IMR-90 (cell line): ENCODE data around the gene SLX9. TPM values are rescaled to one million over a fixed set of nuclear protein-coding genes. Genes with fewer than 3 reads are reported as not detected.

Experiments
- ATAC-seq: fragments of 200-7000 bp; cut with Tn5 transposase; 2 replicates; pipeline ENCODE4 v1.9.1; 2020; ENCODE audit warnings: low read depth, mild to moderate bottlenecking, moderate library complexity
- BruUV-seq: library from RNA; stranded (reverse); fragments of 400-500 nt; replicated peaks from 2 replicates; lab custom pipeline; 2021; lab: Mats Ljungman, UMichigan
- CTCF ChIA-PET: fragments of 300-600 bp; formaldehyde crosslinking; extraction: SDS; loops from one replicate; lab custom pipeline; 2021; ENCODE audit warnings: antibody characterized with exemption; lab: Yijun Ruan, JAX
- POLR2A ChIA-PET: fragments of 300-600 bp; sonication (Branson Sonifier 250); formaldehyde crosslinking; loops from one replicate; lab custom pipeline; 2022; ENCODE audit warnings: antibody characterized with exemption; ENCODE audit not compliant: unreplicated experiment; lab: Charles Lee
- DNase-seq: peaks from one replicate; pipeline ENCODE4 v3.0.0; 2013
- H2AFZ ChIP-seq: replicated peaks from 2 replicates; pipeline ENCODE3; 2013; ENCODE audit warnings: low read length, mild to moderate bottlenecking; ENCODE audit not compliant: poor library complexity
- H2AK5ac ChIP-seq: 2 replicates; pipeline ENCODE4 v1.6.1; 2013; ENCODE audit warnings: low read depth, low read length, inconsistent platforms
- H2AK9ac ChIP-seq: replicated peaks from 2 replicates; pipeline ENCODE3; 2013; ENCODE audit warnings: mild to moderate bottlenecking, low read depth, low read length, moderate library complexity; ENCODE audit not compliant: poor library complexity
- H2BK120ac ChIP-seq: 2 replicates; pipeline ENCODE4 v1.6.1; 2013; ENCODE audit warnings: low read depth, low read length, inconsistent platforms
- H2BK15ac ChIP-seq: 3 replicates; pipeline ENCODE4 v1.6.1; 2013; ENCODE audit warnings: low read depth, low read length, inconsistent platforms
- H2BK20ac ChIP-seq: 2 replicates; pipeline ENCODE4 v1.6.1; 2013; ENCODE audit warnings: low read depth, mild to moderate bottlenecking, inconsistent platforms, low read length, moderate library complexity
- H2BK5ac ChIP-seq: 2 replicates; pipeline ENCODE4 v1.6.1; 2013; ENCODE audit warnings: mild to moderate bottlenecking, low read depth, low read length, inconsistent platforms; ENCODE audit not compliant: poor library complexity, severe bottlenecking
- H3K14ac ChIP-seq: replicated peaks from 2 replicates; pipeline ENCODE4 v1.6.1; 2013; ENCODE audit warnings: low read depth, low read length, inconsistent platforms
- H3K18ac ChIP-seq: 2 replicates; pipeline ENCODE4 v1.6.1; 2013; ENCODE audit warnings: low read depth, low read length, control low read depth
- H3K23ac ChIP-seq: 2 replicates; pipeline ENCODE4 v1.6.1; 2013; ENCODE audit warnings: low read depth, low read length, inconsistent platforms
- H3K27ac ChIP-seq: 2 replicates; pipeline ENCODE4 v1.5.1; 2013; ENCODE audit warnings: mild to moderate bottlenecking, control low read depth, low read length; ENCODE audit not compliant: insufficient read depth
- H3K27me3 ChIP-seq: 2 replicates; pipeline ENCODE4 v1.6.1; 2013; ENCODE audit warnings: low read length; ENCODE audit not compliant: control insufficient read depth, insufficient read depth
- H3K36me3 ChIP-seq: 2 replicates; pipeline ENCODE4 v1.6.1; 2013; ENCODE audit warnings: low read length, mixed read lengths; ENCODE audit not compliant: control insufficient read depth, insufficient read depth
- H3K4ac ChIP-seq: 2 replicates; pipeline ENCODE4 v1.6.1; 2013; ENCODE audit warnings: low read depth, low read length, inconsistent platforms
- H3K4me1 ChIP-seq: 2 replicates; pipeline ENCODE4 v1.6.1; 2013; ENCODE audit warnings: low read length, mixed read lengths; ENCODE audit not compliant: control insufficient read depth, insufficient read depth
- H3K4me2 ChIP-seq: 2 replicates; pipeline ENCODE4 v1.6.1; 2013; ENCODE audit warnings: low read depth, mild to moderate bottlenecking, control low read depth, low read length, moderate library complexity
- H3K4me3 ChIP-seq: 2 replicates; pipeline ENCODE4 v1.5.1; 2013; ENCODE audit warnings: low read depth, mild to moderate bottlenecking, control low read depth, low read length, moderate library complexity; ENCODE audit not compliant: insufficient read depth
- H3K56ac ChIP-seq: 2 replicates; pipeline ENCODE4 v1.6.1; 2013; ENCODE audit warnings: low read length, inconsistent platforms; ENCODE audit not compliant: insufficient read depth; ENCODE audit errors: extremely low read depth
- H3K79me1 ChIP-seq, 2 experiments: 2 replicates each; pipeline ENCODE4 v1.6.1; 2013; ENCODE audit warnings: low read length in 2 of 2, inconsistent platforms in 1 of 2, low read depth in 1 of 2
- H3K9ac ChIP-seq: 2 replicates; pipeline ENCODE4 v1.6.1; 2013; ENCODE audit warnings: low read depth, low read length, control low read depth
- H3K9me1 ChIP-seq: 2 replicates; pipeline ENCODE4 v1.6.1; 2013; ENCODE audit warnings: low read length, inconsistent platforms; ENCODE audit not compliant: insufficient read depth
- H3K9me3 ChIP-seq: 2 replicates; pipeline ENCODE4 v1.6.1; 2013; ENCODE audit warnings: low read length; ENCODE audit not compliant: control insufficient read depth, insufficient read depth
- H4K20me1 ChIP-seq: 2 replicates; pipeline ENCODE4 v1.6.1; 2013; ENCODE audit warnings: low read length, inconsistent platforms; ENCODE audit not compliant: insufficient read depth
- H4K5ac ChIP-seq: 2 replicates; pipeline ENCODE4 v1.6.1; 2013; ENCODE audit warnings: mild to moderate bottlenecking, low read depth, low read length, control low read depth
- H4K8ac ChIP-seq, 2 experiments: 2 replicates each; pipeline ENCODE4 v1.6.1; 2013; ENCODE audit warnings: low read depth in 2 of 2, low read length in 2 of 2, control low read depth in 1 of 2, inconsistent platforms in 1 of 2
- H4K91ac ChIP-seq: 2 replicates; pipeline ENCODE4 v1.6.1; 2013; ENCODE audit warnings: low read depth, low read length, inconsistent platforms; ENCODE audit not compliant: insufficient read depth
- BHLHE40 ChIP-seq: fragments of 150-350 bp; IDR thresholded peaks from 2 replicates; pipeline ENCODE4 v1.6.1; 2016; ENCODE audit warnings: mild to moderate bottlenecking, low read depth, low read length
- CEBPB ChIP-seq: IDR thresholded peaks from 2 replicates; pipeline ENCODE4 v1.6.1; 2012; ENCODE audit warnings: low read depth, low read length, improper control_type of control experiment
- CHD1 ChIP-seq: IDR thresholded peaks from 2 replicates; pipeline ENCODE4 v1.6.1; 2012; ENCODE audit warnings: low read depth, low read length, improper control_type of control experiment
- MAZ ChIP-seq: IDR thresholded peaks from 2 replicates; pipeline ENCODE4 v1.6.1; 2012; ENCODE audit warnings: low read depth, mild to moderate bottlenecking, low read length, improper control_type of control experiment, moderate library complexity, borderline replicate concordance
- MXI1 ChIP-seq: IDR thresholded peaks from 2 replicates; pipeline ENCODE4 v1.6.1; 2012; ENCODE audit warnings: low read depth, mild to moderate bottlenecking, low read length, moderate library complexity, borderline replicate concordance
- NFE2L2 ChIP-seq: fragments of 150-350 bp; IDR thresholded peaks from 2 replicates; pipeline ENCODE4 v1.6.1; 2016; ENCODE audit warnings: low read depth, mild to moderate bottlenecking, low read length
- POLR2A ChIP-seq: IDR thresholded peaks from 2 replicates; pipeline ENCODE4 v1.6.1; 2012; ENCODE audit warnings: mild to moderate bottlenecking, low read depth, low read length
- RAD21 ChIP-seq: IDR thresholded peaks from 2 replicates; pipeline ENCODE4 v1.6.1; 2012; ENCODE audit warnings: low read length, improper control_type of control experiment
- RCOR1 ChIP-seq: IDR thresholded peaks from 2 replicates; pipeline ENCODE4 v1.6.1; 2012; ENCODE audit warnings: mild to moderate bottlenecking, low read length, improper control_type of control experiment; ENCODE audit not compliant: insufficient replicate concordance
- RFX5 ChIP-seq: IDR thresholded peaks from 2 replicates; pipeline ENCODE4 v1.8.0; 2012; ENCODE audit warnings: low read depth, mild to moderate bottlenecking, low read length, moderate library complexity
- SMC3 ChIP-seq: fragments of 150-350 bp; IDR thresholded peaks from 2 replicates; pipeline ENCODE4 v1.6.1; 2016; ENCODE audit warnings: low read depth, mild to moderate bottlenecking, antibody characterized with exemption, low read length, moderate library complexity
- WGBS, 2 experiments: methylation state at CpG; one replicate each; pipeline versions ENCODE4 v1.1.5 to v1.1.7; 2013; ENCODE audit warnings: missing lambda C conversion rate in 2 of 2; ENCODE audit not compliant: insufficient read length in 1 of 2; ENCODE audit errors: extremely low coverage in 2 of 2; 5-methylcytosine and 5-hydroxymethylcytosine counted together
- dilution Hi-C: fragments of 300-500 bp; cut with HindIII; formaldehyde crosslinking; loops from one replicate; pipeline ENCODE4 v1.14.3; 2018; ENCODE audit warnings: low sequenced_read_pairs; ENCODE audit not compliant: unreplicated experiment
- in situ Hi-C: fragments of 300-500 bp; cut with MboI; formaldehyde crosslinking; loops from 3 replicates; pipeline ENCODE4 v1.14.3; 2019; ENCODE audit warnings: low sequenced_read_pairs, inconsistent platforms, mixed read lengths
- intact Hi-C: fragments of 100-400 bp; cut with micrococcal nuclease; formaldehyde crosslinking; loops from 2 replicates; pipeline ENCODE4 v1.10.0; 2022
- polyA plus RNA-seq, 3 experiments: library from polyadenylated mRNA; depleted of rRNA; stranded (reverse); fragments of >200 nt; gene quantifications; 2 replicates each; pipeline ENCODE4 v1.2.3, GENCODE V29; 2012; ENCODE audit warnings: low replicate concordance in 1 of 3
- total RNA-seq: library from RNA; depleted of rRNA; stranded (reverse); fragments of >200 nt; gene quantifications from 2 replicates; pipeline ENCODE4 v1.2.3, GENCODE V29; 2012
- TF ChIP-seq, protein P1 (sequence below): fragments of 150-350 bp; IDR thresholded peaks from 2 replicates; pipeline ENCODE4 v1.6.1; 2017; ENCODE audit warnings: mild to moderate bottlenecking, antibody characterized with exemption, low read length, low read depth
- TF ChIP-seq, protein P2 (sequence below): fragments of 150-350 bp; IDR thresholded peaks from 2 replicates; pipeline ENCODE4 v1.6.1; 2016; ENCODE audit warnings: low read depth, mild to moderate bottlenecking, low read length, moderate library complexity, borderline replicate concordance

Gene SLX9
- total and polyA plus RNA-seq, 2 of the 4 experiments (the other 2 are of a cell fraction): 10.4 to 21.7 TPM

- Histone ChIP-seq H2AFZ (peak overlapping the region; percentile 21), H4K5ac (no peak overlapping the region), H3K36me3 (no peaks in the 10 kb centered on the region), H2AK9ac (no peak overlapping the region), H3K27ac (no peak overlapping the region), H3K4me1 (peaks cover 3% of the 10 kb centered on the region), H4K91ac (no peak overlapping the region), H2AK5ac (peak overlapping the region; percentile 63; the same call in 1 of the 2 replicates), H3K9me1 (no peaks in the 10 kb centered on the region), H2BK5ac (no peak overlapping the region), H3K14ac (no peak overlapping the region), H3K9ac (no peak overlapping the region), H2BK15ac (no peak overlapping the region; the same call in 2 of the 3 replicates), H3K23ac (no peak overlapping the region), H3K4ac (no peak overlapping the region), H3K56ac (no peak overlapping the region), H3K9me3 (peaks cover 7% of the 10 kb centered on the region; the same call in 1 of the 2 replicates), H3K4me2 (no peak overlapping the region), H3K18ac (no peak overlapping the region), H3K79me1 (no peaks in the 10 kb centered on the region), H3K27me3 (peaks cover 18% of the 10 kb centered on the region; the same call in 1 of the 2 replicates), H3K4me3 (no peak overlapping the region), H2BK120ac (no peak overlapping the region), H2BK20ac (no peak overlapping the region), H4K20me1 (no peaks in the 10 kb centered on the region; the same call in 1 of the 2 replicates), H4K8ac (no peak overlapping the region)
- no peak for DNase-seq
- in situ Hi-C loops (no loop called here), intact Hi-C loops (no loop called here), dilution Hi-C loops (no loop called here)
- CTCF ChIA-PET: no interaction called here
- ATAC-seq: no peak
- TF ChIP-seq MAZ: no peak
- TF ChIP-seq CEBPB: no peak
- TF ChIP-seq RAD21: no peak
- TF ChIP-seq NFE2L2: no peak
- no peak for TF ChIP-seq POLR2A
- TF ChIP-seq, protein P1, sequence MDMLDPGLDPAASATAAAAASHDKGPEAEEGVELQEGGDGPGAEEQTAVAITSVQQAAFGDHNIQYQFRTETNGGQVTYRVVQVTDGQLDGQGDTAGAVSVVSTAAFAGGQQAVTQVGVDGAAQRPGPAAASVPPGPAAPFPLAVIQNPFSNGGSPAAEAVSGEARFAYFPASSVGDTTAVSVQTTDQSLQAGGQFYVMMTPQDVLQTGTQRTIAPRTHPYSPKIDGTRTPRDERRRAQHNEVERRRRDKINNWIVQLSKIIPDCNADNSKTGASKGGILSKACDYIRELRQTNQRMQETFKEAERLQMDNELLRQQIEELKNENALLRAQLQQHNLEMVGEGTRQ: no peak
- no peak for TF ChIP-seq SMC3
- TF ChIP-seq CHD1: no peak
- no peak for TF ChIP-seq MXI1
- no peak for TF ChIP-seq RFX5
- TF ChIP-seq BHLHE40: no peak
- TF ChIP-seq, protein P2, sequence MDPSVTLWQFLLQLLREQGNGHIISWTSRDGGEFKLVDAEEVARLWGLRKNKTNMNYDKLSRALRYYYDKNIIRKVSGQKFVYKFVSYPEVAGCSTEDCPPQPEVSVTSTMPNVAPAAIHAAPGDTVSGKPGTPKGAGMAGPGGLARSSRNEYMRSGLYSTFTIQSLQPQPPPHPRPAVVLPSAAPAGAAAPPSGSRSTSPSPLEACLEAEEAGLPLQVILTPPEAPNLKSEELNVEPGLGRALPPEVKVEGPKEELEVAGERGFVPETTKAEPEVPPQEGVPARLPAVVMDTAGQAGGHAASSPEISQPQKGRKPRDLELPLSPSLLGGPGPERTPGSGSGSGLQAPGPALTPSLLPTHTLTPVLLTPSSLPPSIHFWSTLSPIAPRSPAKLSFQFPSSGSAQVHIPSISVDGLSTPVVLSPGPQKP: no peak
- TF ChIP-seq RCOR1: no peak
- 93% methylated on average over 5 of the region's 17 CpGs; no CpG with 5 or more reads in 1 of the 2 experiments for WGBS, 2 experiments
- POLR2A ChIA-PET: no interaction called here
- no TSS peak for BruUV-seq
Measured at GRCh38 chr21:44999428-44999971, 59.7 kb downstream of the SLX9 start.
